B cell (primary cell): ENCODE data around the gene PHC2. TPM values are rescaled to one million over a fixed set of nuclear protein-coding genes. Genes with fewer than 3 reads are reported as not detected.

Source experiments
- ATAC-seq: fragments of 200-7000 bp; cut with Tn5 transposase; one replicate; pipeline ENCODE4 v1.10.0; 2021; ENCODE audit warnings: low read depth, mild to moderate bottlenecking, moderate number of reproducible peaks, moderate library complexity
- CTCF ChIA-PET: fragments of 350-600 bp; sonication (Branson Sonifier 250); formaldehyde crosslinking; loops from one replicate; lab custom pipeline; 2021; ENCODE audit warnings: antibody characterized with exemption, inconsistent platforms; lab: Charles Lee
- POLR2A ChIA-PET: fragments of 350-600 bp; sonication (Branson Sonifier 250); formaldehyde crosslinking; loops from one replicate; lab custom pipeline; 2021; ENCODE audit warnings: antibody characterized with exemption; lab: Charles Lee
- DNase-seq: peaks from one replicate; pipeline ENCODE4 v3.0.0; 2013
- H2AFZ ChIP-seq: 2 replicates; pipeline ENCODE4 v1.6.1; 2012; ENCODE audit warnings: mild to moderate bottlenecking, low read depth, low read length; ENCODE audit not compliant: insufficient read depth, poor library complexity, severe bottlenecking
- H3K27ac ChIP-seq, 2 donors: 1 replicate in 1 of 2; 2 replicates in 1 of 2; pipeline ENCODE4 v1.5.1; 2012 to 2013; ENCODE audit warnings: low read length in 2 of 2, mild to moderate bottlenecking in 2 of 2, moderate library complexity in 1 of 2
- H3K27me3 ChIP-seq, 4 experiments: fragments of 200-600 bp in 1 of 4; sonication (generic) in 1 of 4; replicated peaks in 1 of 4; 1 replicate in 2 of 4; 2 replicates in 2 of 4; pipeline versions ENCODE4 v1.6.1 to v1.7.0; 2013 to 2016; ENCODE audit warnings: low read length in 3 of 4, mild to moderate bottlenecking in 2 of 4, mixed read lengths in 1 of 4, moderate library complexity in 1 of 4; ENCODE audit not compliant: insufficient read depth in 4 of 4, control insufficient read depth in 3 of 4; ENCODE audit errors: control extremely low read depth in 1 of 4
- H3K36me3 ChIP-seq, 2 experiments: replicated peaks in 1 of 2; 1 replicate in 1 of 2; 2 replicates in 1 of 2; pipeline versions ENCODE4 v1.6.1 to v1.7.1; 2013; ENCODE audit warnings: low read length in 1 of 2; ENCODE audit not compliant: insufficient read depth in 2 of 2, control insufficient read depth in 1 of 2; ENCODE audit errors: control extremely low read depth in 1 of 2, extremely low read depth in 1 of 2
- H3K4me1 ChIP-seq, 2 donors: fragments of 200-600 bp in 1 of 2; sonication (generic) in 1 of 2; 1 replicate in 1 of 2; 2 replicates in 1 of 2; pipeline versions ENCODE4 v1.5.1 to v1.6.1; 2013 to 2017; ENCODE audit warnings: low read length in 2 of 2; ENCODE audit not compliant: control insufficient read depth in 2 of 2, insufficient read depth in 2 of 2
- H3K4me2 ChIP-seq: replicated peaks from 2 replicates; pipeline ENCODE3; 2012; ENCODE audit warnings: mild to moderate bottlenecking, low read depth, low read length; ENCODE audit not compliant: poor library complexity, severe bottlenecking
- H3K4me3 ChIP-seq, 5 experiments: fragments of 200-600 bp in 1 of 5; sonication (generic) in 1 of 5; 1 replicate in 3 of 5; 2 replicates in 2 of 5; pipeline versions ENCODE4 v1.5.1 to v1.7.0; 2011 to 2016; ENCODE audit warnings: low read length in 4 of 5, mild to moderate bottlenecking in 4 of 5, low read depth in 2 of 5, control low read depth in 1 of 5, moderate library complexity in 1 of 5; ENCODE audit not compliant: insufficient read depth in 1 of 5; ENCODE audit errors: control extremely low read depth in 1 of 5, extremely low read depth in 1 of 5
- H3K79me2 ChIP-seq: fragments of 200-600 bp; sonication (generic); one replicate; pipeline ENCODE4 v1.6.0; 2016; ENCODE audit warnings: low read length; ENCODE audit not compliant: control insufficient read depth, insufficient read depth
- H3K9ac ChIP-seq: fragments of 200-600 bp; sonication (generic); 2 replicates; pipeline ENCODE4 v1.6.1; 2017; ENCODE audit warnings: mild to moderate bottlenecking, low read length, moderate library complexity
- H3K9me3 ChIP-seq, 3 donors: one replicate each; pipeline versions ENCODE4 v1.6.1 to v1.7.1; 2013; ENCODE audit warnings: low read length in 2 of 3; ENCODE audit not compliant: control insufficient read depth in 2 of 3, insufficient read depth in 1 of 3; ENCODE audit errors: control extremely low read depth in 1 of 3
- H4K20me1 ChIP-seq: 2 replicates; pipeline ENCODE4 v1.6.0; 2012; ENCODE audit warnings: mild to moderate bottlenecking, low read length; ENCODE audit not compliant: insufficient read depth, control insufficient read depth, poor library complexity, severe bottlenecking
- H3K27ac Mint-ChIP-seq: one replicate; pipeline ENCODE4 v1.8.0; 2021; ENCODE audit warnings: mixed read lengths
- H3K27me3 Mint-ChIP-seq: one replicate; pipeline ENCODE4 v1.8.0; 2021; ENCODE audit warnings: mixed read lengths
- H3K4me1 Mint-ChIP-seq: one replicate; pipeline ENCODE4 v1.8.0; 2021; ENCODE audit warnings: mixed read lengths
- H3K4me3 Mint-ChIP-seq: one replicate; pipeline ENCODE4 v1.8.0; 2021; ENCODE audit warnings: mixed read lengths
- H3K9me3 Mint-ChIP-seq: one replicate; pipeline ENCODE4 v1.8.0; 2022; ENCODE audit warnings: mixed read lengths; ENCODE audit not compliant: insufficient read depth
- CTCF ChIP-seq: fragments of 200-600 bp; IDR thresholded peaks from one replicate; pipeline ENCODE4 v1.8.0; 2022; ENCODE audit warnings: antibody characterized with exemption, mild to moderate bottlenecking
- EZH2 ChIP-seq: IDR thresholded peaks from 2 replicates; pipeline ENCODE4 v1.6.1; 2012; ENCODE audit warnings: borderline replicate concordance, low read depth, mild to moderate bottlenecking, moderate library complexity, low read length; ENCODE audit not compliant: insufficient read depth, poor library complexity, severe bottlenecking
- WGBS: methylation state at CpG from one replicate; pipeline ENCODE4 v1.1.5; 2013; ENCODE audit warnings: missing lambda C conversion rate; ENCODE audit not compliant: insufficient coverage; 5-methylcytosine and 5-hydroxymethylcytosine counted together
- intact Hi-C: fragments of 100-400 bp; cut with micrococcal nuclease; formaldehyde crosslinking; loops from one replicate; pipeline ENCODE4 v1.10.0; 2022
- polyA plus RNA-seq: library from polyadenylated mRNA; depleted of rRNA; stranded (reverse); fragments of >200 nt; gene quantifications from 2 replicates; pipeline ENCODE4 v1.2.3, GENCODE V29; 2012
- total RNA-seq, 2 donors: library from RNA; stranded (reverse); fragments of 120-200 nt in 1 of 2; gene quantifications; 1 replicate in 1 of 2; 2 replicates in 1 of 2; pipeline versions ENCODE4 v1.2.3 to v1.2.4, GENCODE V29; 2013 to 2022

The PHC2 gene
- total and polyA plus RNA-seq, 2 donors (not counting 1 experiment from before 2014, with no cell fraction given) = 23.1 to 23.4 TPM

DNA sequence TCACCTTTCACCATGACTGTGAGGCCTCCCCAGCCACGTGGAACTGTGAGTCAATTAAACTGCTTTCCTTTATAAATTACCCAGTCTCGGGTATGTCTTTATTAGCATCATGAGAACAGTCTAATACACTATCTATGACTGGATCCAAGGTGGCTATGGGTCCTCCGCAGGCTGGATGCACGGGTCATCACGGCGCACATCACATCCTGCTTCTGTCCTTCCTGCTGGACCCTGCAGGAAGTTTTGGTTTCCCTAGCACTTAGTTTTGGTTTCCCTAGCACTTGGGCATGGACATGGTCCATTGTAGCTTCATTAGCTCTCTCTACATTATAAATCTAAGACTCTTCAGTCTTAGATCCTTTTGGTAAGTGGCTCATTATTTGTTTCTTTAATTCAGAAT, 14.2 kb upstream of the PHC2 start:
- ChIA-PET POLR2A (no interaction called here), CTCF (interaction anchor here (0.6 to 1.6 kb wide), 2 partner anchors 134 to 146 kb away, joined by 3 read pairs; no protein-coding TSS in a partner anchor)
- Histone ChIP-seq H2AFZ (no peak overlapping the region), H3K79me2 (no peaks in the 10 kb centered on the region), H4K20me1 (no peaks in the 10 kb centered on the region), H3K4me1 (no peaks in the 10 kb centered on the region), H3K9me3 (no peaks in the 10 kb centered on the region), H3K4me3 (no peak overlapping the region), H3K4me2 (no peak overlapping the region), H3K36me3 (no peaks in the 10 kb centered on the region), H3K27me3 (peaks cover 0 to 14% (median 2%) of the 10 kb centered on the region in 4 experiments), H3K9ac (no peak overlapping the region), H3K27ac (no peak overlapping the region)
- ATAC-seq (no peak), DNase-seq (no peak)
- Mint-ChIP-seq H3K4me3 (no peak overlapping the region), H3K4me1 (no peaks in the 10 kb centered on the region), H3K27ac (no peak overlapping the region), H3K27me3 (peaks cover 55% of the 10 kb centered on the region), H3K9me3 (no peaks in the 10 kb centered on the region)
- intact Hi-C loops = no loop called here
- no peak for TF ChIP-seq EZH2
- TF ChIP-seq CTCF = no peak
- WGBS = 89% methylated on average over 5 of the region's 6 CpGs

DNA sequence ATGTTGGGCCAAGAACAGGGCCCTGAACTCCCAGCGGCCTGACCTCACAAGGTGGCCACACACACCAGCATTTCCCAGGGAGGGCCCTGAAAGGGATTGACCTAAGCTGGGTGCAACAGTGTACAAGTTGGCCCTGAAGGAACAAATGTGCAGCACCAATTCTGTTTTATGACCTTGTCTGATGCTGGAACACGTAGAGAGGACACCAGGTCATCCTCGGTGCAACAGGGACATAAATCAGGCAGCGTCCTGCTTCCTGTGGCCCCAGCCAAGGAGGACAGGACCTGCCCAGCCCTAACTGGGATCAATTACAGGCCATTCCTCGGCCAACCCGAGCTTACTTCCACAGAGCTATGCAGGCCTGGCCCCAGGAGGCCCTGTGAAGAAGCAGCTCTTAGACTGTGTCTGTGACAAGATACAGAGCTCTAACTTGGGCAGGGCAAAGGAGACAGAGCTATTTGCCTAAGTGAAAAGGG, 12.8 kb upstream of the PHC2 start:
- Histone ChIP-seq H3K9me3 (no peaks in the 10 kb centered on the region), H3K27me3 (peaks cover 0 to 14% (median 4%) of the 10 kb centered on the region in 4 experiments), H3K4me1 (no peaks in the 10 kb centered on the region), H3K4me3 (no peak overlapping the region), H3K79me2 (no peaks in the 10 kb centered on the region), H2AFZ (no peak overlapping the region), H3K36me3 (no peaks in the 10 kb centered on the region), H3K9ac (no peak overlapping the region), H3K4me2 (no peak overlapping the region), H3K27ac (no peak overlapping the region), H4K20me1 (no peaks in the 10 kb centered on the region)
- Mint-ChIP-seq H3K4me1 (no peaks in the 10 kb centered on the region), H3K27ac (no peak overlapping the region), H3K27me3 (peaks cover 57% of the 10 kb centered on the region), H3K9me3 (no peaks in the 10 kb centered on the region), H3K4me3 (no peak overlapping the region)
- no peak for DNase-seq
- ChIA-PET POLR2A (interaction anchor here (0.6 kb wide), 1 partner anchor 489 kb away, joined by 4 read pairs; no protein-coding TSS in a partner anchor), CTCF (interaction anchor here (2.6 kb wide), 1 partner anchor 12 kb away, joined by 8 read pairs; no protein-coding TSS in a partner anchor)
- ATAC-seq = no peak
- TF ChIP-seq CTCF = no peak
- TF ChIP-seq EZH2 = no peak
- WGBS = 90% methylated on average over 5 of the region's 6 CpGs
- intact Hi-C loops = no loop called here
